Bronchial smooth muscle cell (primary cell): Measurements from ENCODE around the gene LYZL4. TPM values are rescaled to one million over a fixed set of nuclear protein-coding genes. Genes with fewer than 3 reads are reported as not detected.

ENCODE experiments used
- total RNA-seq: library from RNA; depleted of rRNA; stranded (reverse); fragments of >200 nt; gene quantifications from 2 replicates; pipeline ENCODE4 v1.2.1, GENCODE V29; 2014

LYZL4 gene, protein sequence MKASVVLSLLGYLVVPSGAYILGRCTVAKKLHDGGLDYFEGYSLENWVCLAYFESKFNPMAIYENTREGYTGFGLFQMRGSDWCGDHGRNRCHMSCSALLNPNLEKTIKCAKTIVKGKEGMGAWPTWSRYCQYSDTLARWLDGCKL
- not detected in 2 replicates for total RNA-seq

DNA sequence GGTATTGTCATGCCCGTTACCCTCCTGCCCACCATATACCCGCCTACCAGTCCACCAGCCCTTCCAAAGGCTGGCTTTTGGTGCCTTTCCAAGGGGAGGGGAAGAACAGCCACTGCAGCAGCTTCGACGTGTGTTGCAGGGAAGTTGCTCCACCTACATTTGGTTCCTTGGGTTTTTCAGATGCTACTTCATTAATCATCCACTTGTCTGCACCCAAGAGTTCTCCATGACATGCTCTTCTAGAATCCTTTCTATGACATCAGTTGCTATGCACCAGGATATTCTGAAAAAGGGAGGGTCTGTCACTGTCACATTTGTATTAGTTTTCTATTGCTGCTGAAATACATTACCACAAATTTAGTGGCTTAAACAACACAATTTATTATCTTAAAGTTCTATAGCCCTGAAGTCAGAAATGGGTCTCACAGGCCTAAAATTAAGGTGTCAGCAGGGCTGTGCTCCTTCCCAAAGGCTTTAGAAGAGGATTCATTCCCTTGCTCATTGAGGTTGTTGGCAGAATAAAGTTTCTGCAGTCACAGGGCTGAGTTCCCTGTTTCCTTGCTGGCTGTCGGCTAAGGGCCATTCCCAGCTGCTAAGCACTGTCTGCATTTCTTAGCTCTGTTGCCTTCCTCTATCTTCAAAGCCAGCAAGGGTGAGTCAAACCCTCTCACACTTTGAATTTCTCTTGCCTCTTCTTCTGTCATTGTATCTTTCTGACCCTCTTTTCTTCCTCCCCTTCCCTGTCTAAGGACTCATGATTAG lies at the start of gene LYZL4:
Gene LYZL4 (minus strand): TSS at position 241 of the 762 bp plus-strand sequence. CDS start 3,359 bp downstream, outside the sequence.

Other genes starting within 250 kb of the LYZL4 start
- gene CCK, start 144.4 kb downstream of the LYZL4 start, total RNA-seq: 3.9 and 43.5 TPM in 2 replicates
- not detected in 2 replicates for gene VIPR1, start 92.0 kb upstream of the LYZL4 start, total RNA-seq
- 41.7 and 42.7 TPM in 2 replicates for gene SEC22C, start 171.4 kb upstream of the LYZL4 start, total RNA-seq
- 24.4 and 33.1 TPM in 2 replicates for gene SS18L2, start 180.2 kb upstream of the LYZL4 start, total RNA-seq
- 27.8 and 52.8 TPM in 2 replicates for gene NKTR, start 190.1 kb upstream of the LYZL4 start, total RNA-seq
- gene ZBTB47, start 243.1 kb upstream of the LYZL4 start, total RNA-seq: 24.4 and 45.8 TPM in 2 replicates